HCT116 (cell line): ENCODE results near the gene SDCBP2. TPM values are rescaled to one million over a fixed set of nuclear protein-coding genes. Genes with fewer than 3 reads are reported as not detected.

Experiments
- ATAC-seq: fragments of 200-7000 bp; cut with Tn5 transposase; 2 replicates; pipeline ENCODE4 v1.9.1; 2020; ENCODE audit warnings: mild to moderate bottlenecking, moderate library complexity
- BruUV-seq: library from RNA; stranded (reverse); fragments of 400-500 nt; replicated peaks from 2 replicates; lab custom pipeline; 2021; lab: Mats Ljungman, UMichigan
- CTCF ChIA-PET: fragments of 300-600 bp; sonication (Branson Sonifier 250); formaldehyde crosslinking; loops from one replicate; lab custom pipeline; 2021; ENCODE audit warnings: antibody characterized with exemption; lab: Charles Lee
- POLR2A ChIA-PET: fragments of 300-600, 350-600 bp; sonication (Branson Sonifier 250); formaldehyde crosslinking; loops from one replicate; lab custom pipeline; 2021; ENCODE audit warnings: antibody characterized with exemption; lab: Charles Lee
- RAD21 ChIA-PET, 2 experiments: fragments of 300-600 bp; sonication (Branson Sonifier 250); formaldehyde crosslinking; loops; one replicate each; lab custom pipeline; 2023; ENCODE audit warnings: low total read pairs in 2 of 2; ENCODE audit not compliant: uncharacterized antibody in 2 of 2, unreplicated experiment in 2 of 2, low non-redundant PET in 1 of 2; lab: Charles Lee
- DNase-seq: peaks from one replicate; pipeline ENCODE4 v3.0.0-alpha.2; 2010; ENCODE audit warnings: low read depth, low spot score
- H2AFZ ChIP-seq: fragments of 200-600 bp; shearing (Covaris generic), sonication (generic); 2 replicates; pipeline ENCODE4 v1.6.1; 2017; ENCODE audit warnings: low read depth, mixed run types, mixed read lengths, antibody characterized with exemption, low read length; ENCODE audit not compliant: poor library complexity, severe bottlenecking
- H3K27ac ChIP-seq: 2 replicates; pipeline ENCODE4 v1.5.1; 2012; ENCODE audit warnings: low read depth, low read length
- H3K27me3 ChIP-seq: fragments of 200-600 bp; sonication (generic); 2 replicates; pipeline ENCODE4 v1.6.1; 2016; ENCODE audit warnings: mixed run types, low read length, mixed read lengths; ENCODE audit not compliant: insufficient read depth
- H3K36me3 ChIP-seq, 2 experiments: fragments of 200-500 bp in 1 of 2; fragments of 200-600 bp in 1 of 2; sonication (Bioruptor generic) in 1 of 2; sonication (generic) in 1 of 2; 2 replicates each; pipeline versions ENCODE4 v1.5.1 to v1.6.1; 2014 to 2016; ENCODE audit warnings: low read length in 2 of 2, inconsistent platforms in 1 of 2, mixed read lengths in 1 of 2, mixed run types in 1 of 2; ENCODE audit not compliant: insufficient read depth in 2 of 2, control insufficient read depth in 1 of 2
- H3K4me1 ChIP-seq, 2 experiments: fragments of 200-600 bp in 1 of 2; sonication (generic) in 1 of 2; 2 replicates each; pipeline versions ENCODE4 v1.5.1 to v1.6.1; 2012 to 2017; ENCODE audit warnings: low read length in 2 of 2, inconsistent platforms in 1 of 2, mild to moderate bottlenecking in 1 of 2, mixed read lengths in 1 of 2, mixed run types in 1 of 2, moderate library complexity in 1 of 2; ENCODE audit not compliant: insufficient read depth in 2 of 2, control insufficient read depth in 1 of 2
- H3K4me2 ChIP-seq: fragments of 200-600 bp; sonication (generic); 2 replicates; pipeline ENCODE4 v1.6.1; 2017; ENCODE audit warnings: mixed run types, low read length, mixed read lengths
- H3K4me3 ChIP-seq, 2 experiments: fragments of 200-600 bp in 1 of 2; sonication (generic) in 1 of 2; replicated peaks in 1 of 2; 2 replicates each; pipeline ENCODE4 v1.5.1; 2011 to 2016; ENCODE audit warnings: low read length in 2 of 2, control low read depth in 1 of 2, low read depth in 1 of 2, mild to moderate bottlenecking in 1 of 2, mixed read lengths in 1 of 2, mixed run types in 1 of 2
- H3K79me2 ChIP-seq: fragments of 200-600 bp; sonication (generic); 2 replicates; pipeline ENCODE4 v1.6.1; 2017; ENCODE audit warnings: mild to moderate bottlenecking, mixed run types, low read length, moderate library complexity, mixed read lengths; ENCODE audit not compliant: insufficient read depth
- H3K9ac ChIP-seq: fragments of 200-600 bp; sonication (generic); 2 replicates; pipeline ENCODE4 v1.6.1; 2016; ENCODE audit warnings: low read length, mixed read lengths
- H3K9me2 ChIP-seq: fragments of 200-600 bp; sonication (generic), shearing (Covaris generic); 2 replicates; pipeline ENCODE4 v1.6.1; 2017; ENCODE audit warnings: mixed run types, mild to moderate bottlenecking, moderate library complexity; ENCODE audit not compliant: insufficient read depth
- H3K9me3 ChIP-seq, 2 experiments: fragments of 200-500 bp in 1 of 2; fragments of 200-600 bp in 1 of 2; sonication (Bioruptor generic) in 1 of 2; sonication (generic) in 1 of 2; 2 replicates each; pipeline ENCODE4 v1.6.1; 2014 to 2017; ENCODE audit warnings: low read length in 2 of 2, mixed read lengths in 2 of 2, inconsistent platforms in 1 of 2, low read depth in 1 of 2, mild to moderate bottlenecking in 1 of 2, mixed run types in 1 of 2, moderate library complexity in 1 of 2; ENCODE audit not compliant: control insufficient read depth in 1 of 2, insufficient read depth in 1 of 2
- H4K20me1 ChIP-seq: fragments of 200-600 bp; sonication (generic), shearing (Covaris generic); 2 replicates; pipeline ENCODE4 v1.6.1; 2017; ENCODE audit warnings: mixed run types, mild to moderate bottlenecking, moderate library complexity; ENCODE audit not compliant: insufficient read depth
- CBX3 ChIP-seq: IDR thresholded peaks from 2 replicates; pipeline ENCODE4 v1.6.1; 2012; ENCODE audit warnings: low read depth
- CEBPB ChIP-seq: IDR thresholded peaks from 2 replicates; pipeline ENCODE4 v1.6.1; 2012; ENCODE audit warnings: low read depth
- CTCF ChIP-seq, 3 experiments: fragments of 200-600 bp in 1 of 3; sonication (generic) in 1 of 3; IDR thresholded peaks in 2 of 3; conservative IDR thresholded peaks in 1 of 3; 2 replicates each; pipeline ENCODE4 v1.5.1; 2012 to 2017; ENCODE audit warnings: low read depth in 2 of 3, low read length in 2 of 3, antibody characterized with exemption in 1 of 3, borderline replicate concordance in 1 of 3, control low read depth in 1 of 3, mild to moderate bottlenecking in 1 of 3, mixed read lengths in 1 of 3, mixed run types in 1 of 3, moderate library complexity in 1 of 3; ENCODE audit not compliant: insufficient read depth in 1 of 3
- EGR1 ChIP-seq: IDR thresholded peaks from 2 replicates; pipeline ENCODE4 v1.6.1; 2012; ENCODE audit warnings: low read depth
- ELF1 ChIP-seq: IDR thresholded peaks from 2 replicates; pipeline ENCODE4 v1.6.1; 2012; ENCODE audit warnings: low read depth, borderline replicate concordance
- JUND ChIP-seq: IDR thresholded peaks from 2 replicates; pipeline ENCODE4 v1.6.1; 2012
- POLR2A ChIP-seq: IDR thresholded peaks from 2 replicates; pipeline ENCODE4 v1.7.0; 2011; ENCODE audit warnings: borderline replicate concordance; ENCODE audit not compliant: insufficient read depth, insufficient read length; ENCODE audit errors: extremely low read depth
- POLR2AphosphoS5 ChIP-seq: IDR thresholded peaks from 2 replicates; pipeline ENCODE4 v1.6.1; 2011; ENCODE audit warnings: mild to moderate bottlenecking, low read depth, low read length, moderate library complexity
- SP1 ChIP-seq: IDR thresholded peaks from 2 replicates; pipeline ENCODE4 v1.6.1; 2012; ENCODE audit warnings: low read depth
- SRF ChIP-seq: IDR thresholded peaks from 2 replicates; pipeline ENCODE4 v1.6.1; 2012; ENCODE audit warnings: low read depth
- TCF7L2 ChIP-seq: IDR thresholded peaks from 2 replicates; pipeline ENCODE4 v1.7.0; 2011; ENCODE audit warnings: borderline replicate concordance, inconsistent platforms; ENCODE audit not compliant: insufficient read depth, insufficient read length; ENCODE audit errors: extremely low read depth
- ZFX ChIP-seq: fragments of 450-650 bp; IDR thresholded peaks from 2 replicates; pipeline ENCODE4 v1.6.1; 2017
- ZNF274 ChIP-seq: fragments of 200-500 bp; sonication (Bioruptor generic); IDR thresholded peaks from 2 replicates; pipeline ENCODE4 v1.6.1; 2014; ENCODE audit warnings: mild to moderate bottlenecking, low read depth, low read length, inconsistent platforms
- intact Hi-C: fragments of 100-400 bp; cut with micrococcal nuclease; formaldehyde crosslinking; loops from 2 replicates; pipeline ENCODE4 v1.10.0; 2022
- total RNA-seq: library from RNA; stranded (reverse); gene quantifications from one replicate; pipeline ENCODE4 v1.2.1, GENCODE V29; 2021; ENCODE audit not compliant: unreplicated experiment

SDCBP2 gene
- total RNA-seq, 1 experiment from 2014 or later: 3.4 TPM

- H3K27me3 ChIP-seq: no peaks in the 10 kb centered on the region
- H3K4me1 ChIP-seq: no peaks in the 10 kb centered on the region; a peak in 1 of 4 replicates
- no peak overlapping the region for H3K4me3 ChIP-seq
- TF ChIP-seq CEBPB (no peak), EGR1 (no peak), JUND (no peak), TCF7L2 (no peak), SRF (no peak), CBX3 (no peak), ELF1 (no peak), ZNF274 (no peak), CTCF (IDR thresholded peaks at IDR 0.05 in 2 of 3, conservative IDR thresholded peaks at IDR 0.05 in 1 of 3; ENCODE audit: borderline replicate concordance in 1 of 3, insufficient read depth in 1 of 3, low read depth in 2 of 3, low read length in 2 of 3) (no peak), ZFX (no peak), POLR2AphosphoS5 (no peak), SP1 (no peak), POLR2A (no peak)
- TF ChIP-seq, all 23 proteins: peak for 0
- no peak for ATAC-seq
- ChIA-PET RAD21 (no interaction called here), POLR2A (no interaction called here), CTCF (no interaction called here)
- peaks cover 23% of the 10 kb centered on the region for H3K79me2 ChIP-seq
- BruUV-seq: no TSS peak
- H3K9me2 ChIP-seq: no peaks in the 10 kb centered on the region
- H3K9me3 ChIP-seq: no peaks in the 10 kb centered on the region
- H3K36me3 ChIP-seq: 0 out of 4 replicates have a peak, but pooled peaks cover 0 to 3% of the 10 kb centered on the region in 2 experiments
- DNase-seq: no peak
- no peak overlapping the region for H2AFZ ChIP-seq
- H3K4me2 ChIP-seq: no peak overlapping the region
- no peak overlapping the region for H3K9ac ChIP-seq
- intact Hi-C loops: no loop called here
- no peaks in the 10 kb centered on the region; the same call in 1 of the 2 replicates for H4K20me1 ChIP-seq
- no peak overlapping the region for H3K27ac ChIP-seq
These were observed 7.9 kb upstream of the SDCBP2 start for GRCh38 chr20:1336699-1337367.
